ENCODE results near the gene SLC17A9.
"Not testable (repeated sequence)": the region's sequence is repeated elsewhere in the genome, so short reads cannot be mapped to it uniquely, and the experiment has no call there.

SLC17A9 gene

GRCh38 chr20:62957136-62958117, 4.9 kb downstream of the SLC17A9 start:
- DNase-seq: no peak

DNA sequence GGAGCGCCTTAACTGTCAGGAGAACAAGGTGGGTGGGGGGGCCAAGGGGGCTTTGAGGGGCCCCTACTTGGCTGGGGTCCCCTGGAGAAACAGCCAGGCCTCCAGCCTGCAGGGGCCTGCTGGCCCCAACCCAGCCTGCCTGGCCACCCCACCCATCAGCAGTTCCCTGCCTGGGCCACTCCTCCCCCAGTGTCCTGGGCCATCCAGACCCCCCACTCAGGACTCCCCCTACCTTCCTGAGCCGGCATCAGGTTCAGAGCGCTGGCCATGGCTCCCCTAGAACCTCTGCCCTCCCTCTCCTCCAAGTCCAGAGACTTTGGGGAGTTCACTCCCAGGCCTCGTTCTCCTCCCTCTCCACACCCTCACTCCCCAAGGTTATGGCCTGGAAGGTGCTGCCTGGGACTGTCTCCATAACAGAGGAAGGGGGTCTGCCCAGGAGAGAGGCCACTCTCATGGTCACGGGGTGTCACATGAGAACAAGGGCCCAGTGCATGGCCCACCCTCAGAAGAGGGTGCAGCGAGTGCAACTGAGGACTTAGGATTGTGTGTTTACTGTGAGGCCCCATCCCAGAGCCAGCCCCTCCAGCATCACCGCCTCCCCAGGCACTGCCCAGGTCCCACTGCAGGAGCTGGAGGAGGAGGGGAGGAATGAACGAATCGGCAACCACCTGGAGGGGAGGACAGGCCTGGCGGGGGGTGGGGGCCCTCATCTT, 6.0 kb downstream of the SLC17A9 start:
- DNase-seq: no peak

DNA sequence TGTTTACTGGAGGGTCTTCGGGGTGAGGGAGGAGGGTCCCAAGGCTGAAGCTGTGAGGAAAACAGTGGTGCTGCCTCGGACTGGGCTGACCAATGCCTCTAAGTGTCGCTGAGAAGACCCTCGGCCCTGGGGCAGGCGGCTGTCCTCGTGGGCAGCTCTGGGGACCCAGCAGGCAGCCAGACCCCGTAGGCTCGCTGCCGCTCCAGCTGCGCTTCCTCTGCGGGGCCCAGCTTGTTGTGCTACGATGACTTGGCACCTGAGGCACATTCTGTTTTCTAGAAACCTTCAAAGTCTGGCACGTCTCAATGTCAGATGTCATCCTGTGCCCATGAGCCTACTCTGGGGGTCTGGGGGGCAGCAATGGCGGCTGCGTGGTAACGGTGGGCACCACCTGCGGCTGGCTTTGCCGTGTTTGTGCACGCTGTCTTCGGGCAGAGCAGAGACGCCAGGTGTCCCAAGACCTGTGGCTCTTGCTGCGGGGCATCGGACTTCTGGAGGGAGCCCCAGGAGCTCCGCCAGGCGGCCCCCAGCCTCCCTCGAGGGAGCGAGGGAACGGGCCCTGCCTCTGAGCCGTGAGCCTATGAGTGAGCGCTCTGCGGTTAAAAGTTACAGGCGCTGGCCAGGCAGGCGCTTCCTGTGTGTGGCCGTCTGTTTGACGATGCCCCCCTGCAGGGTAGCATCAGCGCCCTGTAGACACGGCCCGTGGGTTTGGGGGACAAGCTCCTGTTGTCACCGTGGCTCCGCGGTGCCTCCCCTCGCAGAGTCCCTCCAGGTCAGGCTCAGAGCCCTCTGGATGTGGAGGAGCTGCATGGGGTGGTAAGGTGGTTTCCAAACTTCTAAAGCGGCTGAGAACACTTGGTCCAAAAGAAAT, 6.8 kb downstream of the SLC17A9 start:
- no peak for DNase-seq

GRCh38 chr20:62959998-62960436, 7.5 kb downstream of the SLC17A9 start:
- no peak for DNase-seq

DNA sequence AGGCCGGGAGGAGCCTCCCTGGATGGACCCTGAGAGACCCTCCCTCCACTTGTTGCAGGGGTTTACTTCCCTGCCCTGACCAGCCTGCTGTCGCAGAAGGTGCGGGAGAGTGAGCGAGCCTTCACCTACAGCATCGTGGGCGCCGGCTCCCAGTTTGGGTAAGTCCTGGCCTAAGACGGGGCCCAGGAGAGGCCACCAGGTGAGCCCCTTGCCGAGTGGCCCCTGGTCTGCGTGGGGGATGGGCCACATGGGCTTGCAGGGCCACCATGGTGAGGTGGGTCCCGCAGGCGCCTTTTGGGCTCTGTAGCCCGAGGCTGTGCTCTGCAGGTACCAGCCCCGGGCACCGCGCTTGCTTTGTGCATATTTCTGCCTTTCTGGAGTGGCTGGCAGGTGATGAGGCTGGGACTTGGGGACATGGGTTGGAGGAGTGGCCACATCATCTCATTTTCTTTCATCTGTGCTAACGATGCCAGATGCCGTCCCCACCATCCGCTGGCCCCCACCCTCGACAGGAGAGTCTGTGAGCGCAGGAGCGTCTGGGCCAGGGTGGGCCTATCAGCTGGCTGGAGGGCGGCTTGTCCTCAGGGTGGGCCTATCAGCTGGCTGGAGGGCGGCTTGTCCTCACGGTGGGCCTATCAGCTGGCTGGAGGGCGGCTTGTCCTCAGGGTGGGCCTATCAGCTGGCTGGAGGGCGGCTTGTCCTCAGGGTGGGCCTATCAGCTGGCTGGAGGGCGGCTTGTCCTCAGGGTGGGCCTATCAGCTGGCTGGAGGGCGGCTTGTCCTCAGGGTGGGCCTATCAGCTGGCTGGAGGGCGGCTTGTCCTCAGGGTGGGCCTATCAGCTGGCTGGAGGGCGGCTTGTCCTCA, 8.2 kb downstream of the SLC17A9 start:
- DNase-seq: not testable (repeated sequence)

DNA sequence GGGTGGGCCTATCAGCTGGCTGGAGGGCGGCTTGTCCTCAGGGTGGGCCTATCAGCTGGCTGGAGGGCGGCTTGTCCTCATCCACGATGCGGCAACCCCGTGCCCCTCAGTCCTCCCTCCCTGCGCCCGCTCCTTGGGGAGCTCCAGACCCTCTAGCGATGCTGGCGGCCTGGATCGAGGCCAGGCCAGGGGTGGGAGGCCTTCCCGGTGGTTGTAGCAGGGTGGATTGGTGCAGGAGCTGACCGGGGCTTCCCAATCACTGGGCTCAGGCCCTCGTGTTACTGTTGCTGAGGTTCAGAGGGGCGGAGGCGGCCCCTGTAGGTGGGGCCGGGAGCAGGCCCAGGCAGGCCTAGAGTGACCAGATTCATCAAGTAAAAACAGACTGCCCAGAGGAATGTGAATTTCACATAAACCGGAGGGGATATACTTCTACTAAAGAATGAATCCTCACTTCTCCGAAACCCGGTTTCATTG, 8.8 kb downstream of the SLC17A9 start:
- no peak for DNase-seq

DNA sequence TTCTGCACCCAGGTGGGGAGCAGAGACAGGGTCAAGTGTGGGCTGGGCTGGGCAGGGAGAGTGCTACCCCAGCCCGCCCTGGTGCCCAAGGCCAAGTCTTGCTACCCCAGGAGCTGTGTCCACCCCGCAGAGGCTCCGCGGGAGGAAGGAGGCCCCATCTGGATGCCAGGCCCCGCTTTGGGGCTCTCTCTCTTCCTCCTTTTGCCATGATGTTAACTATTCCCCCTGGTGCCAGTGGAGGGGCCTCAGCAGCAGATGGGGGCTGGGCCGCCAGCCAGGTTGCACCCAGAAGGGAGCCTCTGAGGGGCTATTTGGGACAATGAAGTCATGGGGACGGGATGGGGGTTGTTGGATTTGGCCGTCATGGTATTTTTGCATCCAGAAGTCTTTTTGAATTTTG, 9.3 kb downstream of the SLC17A9 start:
- no peak for DNase-seq

GRCh38 chr20:62962221-62962879, 9.8 kb downstream of the SLC17A9 start:
- no peak for DNase-seq

DNA sequence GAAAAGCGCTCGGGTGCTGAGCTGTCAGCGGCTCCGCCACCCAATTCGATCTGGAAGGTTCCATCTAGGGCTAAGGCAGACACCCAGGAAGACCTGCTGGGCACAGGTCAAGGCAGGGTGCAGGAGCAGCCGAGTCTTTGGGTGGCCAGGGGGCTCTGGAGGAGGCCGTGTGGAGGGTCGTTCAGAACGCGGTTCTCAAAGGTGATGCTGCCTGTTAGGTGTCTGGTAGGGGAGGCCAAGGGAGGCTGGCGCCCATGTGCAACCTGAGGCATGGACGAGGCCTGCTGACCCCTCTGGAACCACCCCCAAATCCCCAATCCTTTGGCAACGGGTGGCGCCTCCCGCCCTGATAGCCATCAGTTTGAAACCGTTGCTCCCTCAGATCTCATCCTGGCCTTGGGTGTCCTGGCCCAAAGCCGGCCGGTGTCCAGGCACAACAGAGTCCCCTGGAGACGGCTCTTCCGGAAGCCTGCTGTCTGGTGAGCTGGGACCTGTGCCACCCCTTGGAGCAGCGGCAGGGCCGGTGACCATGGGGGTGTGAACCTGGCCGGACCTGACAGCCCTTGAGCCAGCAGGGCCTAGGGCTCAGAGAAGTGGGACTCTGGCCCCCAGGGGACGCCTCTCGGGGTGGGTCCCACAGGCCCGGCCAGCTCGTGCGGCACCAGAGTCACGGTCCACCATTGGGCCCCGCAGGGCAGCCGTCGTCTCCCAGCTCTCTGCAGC, 10.5 kb downstream of the SLC17A9 start:
- no peak for DNase-seq

DNA sequence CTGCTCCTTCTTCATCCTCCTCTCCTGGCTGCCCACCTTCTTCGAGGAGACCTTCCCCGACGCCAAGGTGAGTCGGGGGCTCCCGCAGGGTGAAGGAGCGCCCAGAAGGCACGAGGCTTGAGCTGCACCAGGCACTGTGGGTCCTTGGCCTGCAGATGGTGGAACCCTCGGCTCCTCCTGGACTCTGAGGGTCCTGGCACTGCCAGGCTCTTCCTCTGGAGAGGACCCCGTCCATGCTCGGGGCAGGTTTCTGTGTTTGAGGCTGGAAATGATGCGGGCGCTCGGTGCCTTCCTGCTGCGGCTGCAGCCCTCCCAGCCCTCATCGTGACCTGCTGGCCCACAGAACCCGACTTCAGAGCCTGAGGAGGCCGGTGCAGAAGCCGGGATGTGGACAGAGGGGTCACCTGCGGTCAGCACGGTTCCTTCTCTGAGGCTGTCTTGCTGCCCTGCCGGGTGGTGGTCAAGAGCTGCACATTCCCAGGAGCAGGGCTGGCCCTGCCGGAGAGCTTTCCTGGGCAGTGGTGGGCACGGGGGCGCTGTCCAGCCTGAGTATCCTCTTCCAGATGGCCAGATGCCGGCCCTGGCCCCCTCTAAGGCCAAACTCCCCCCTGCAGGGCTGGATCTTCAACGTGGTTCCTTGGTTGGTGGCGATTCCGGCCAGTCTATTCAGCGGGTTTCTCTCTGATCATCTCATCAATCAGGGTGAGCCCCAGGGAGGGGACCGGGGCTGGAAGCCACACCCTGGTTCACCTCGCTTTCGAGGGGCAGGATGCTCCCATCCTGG, 11.3 kb downstream of the SLC17A9 start:
- no peak for DNase-seq

GRCh38 chr20:62964700-62965099, 12.2 kb downstream of the SLC17A9 start:
- DNase-seq: no peak

DNA sequence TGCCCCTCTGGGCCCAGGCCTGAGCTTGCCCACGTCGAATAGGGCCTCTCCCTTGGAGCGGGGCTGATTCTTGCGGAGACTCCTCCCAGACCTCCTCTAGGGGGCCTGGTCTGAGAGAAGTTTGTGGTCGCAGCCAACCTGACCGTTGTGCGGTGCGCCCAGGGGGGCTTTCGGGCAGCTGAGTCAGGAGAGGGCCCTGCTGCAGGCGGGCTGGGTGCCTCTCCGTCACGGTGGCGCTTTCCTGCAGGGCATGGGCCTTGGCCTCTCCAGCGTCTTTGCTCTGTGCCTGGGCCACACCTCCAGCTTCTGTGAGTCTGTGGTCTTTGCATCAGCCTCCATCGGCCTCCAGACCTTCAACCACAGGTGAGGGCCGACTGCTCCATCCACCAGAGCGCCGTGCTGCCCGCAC, 12.9 kb downstream of the SLC17A9 start:
- no peak for DNase-seq

DNA sequence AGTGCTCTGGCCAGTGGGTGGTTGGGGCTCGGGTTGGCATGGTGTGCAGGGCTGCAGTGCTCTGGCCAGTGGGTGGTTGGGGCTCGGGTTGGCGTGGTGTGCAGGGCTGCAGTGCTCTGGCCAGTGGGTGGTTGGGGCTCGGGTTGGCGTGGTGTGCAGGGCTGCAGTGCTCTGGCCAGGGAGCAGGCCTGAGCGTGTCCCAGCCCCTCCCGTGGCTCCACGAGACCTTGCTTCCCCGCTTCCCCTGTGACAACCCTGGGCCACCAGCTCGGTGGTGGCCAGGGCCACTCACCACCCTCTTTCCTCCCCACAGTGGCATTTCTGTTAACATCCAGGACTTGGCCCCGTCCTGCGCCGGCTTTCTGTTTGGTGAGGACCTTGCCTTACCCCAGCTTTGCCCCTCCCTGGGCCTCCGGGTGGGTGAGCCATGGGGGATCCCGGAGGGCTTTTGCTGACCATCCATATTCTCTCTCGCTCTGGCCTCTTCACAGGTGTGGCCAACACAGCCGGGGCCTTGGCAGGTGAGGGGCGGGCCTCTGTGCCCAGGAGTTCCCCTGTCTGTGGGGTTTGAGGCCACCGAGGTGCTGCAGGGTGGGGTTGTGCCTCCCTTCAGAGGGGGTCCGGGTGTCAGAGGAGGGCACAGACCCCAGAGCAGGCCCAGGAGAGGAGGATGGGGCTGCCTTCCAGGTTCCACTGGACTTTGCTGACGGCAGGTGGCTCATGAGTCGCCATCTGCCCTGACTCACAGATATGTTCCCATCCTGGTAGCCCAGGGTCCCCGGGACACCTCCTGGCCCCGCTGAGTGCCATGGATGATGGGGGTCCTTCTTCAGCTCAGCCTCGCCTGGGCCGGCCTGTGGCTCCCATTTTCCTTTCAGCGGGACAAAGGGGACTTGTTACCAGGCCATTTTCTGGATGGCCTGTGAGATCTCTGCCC, 14.0 kb downstream of the SLC17A9 start:
- DNase-seq: no peak

- no peak for DNase-seq
Measured at GRCh38 chr20:62967149-62967501, 14.6 kb downstream of the SLC17A9 start.

GRCh38 chr20:62967628-62968351, 15.3 kb downstream of the SLC17A9 start:
- no peak for DNase-seq

DNA sequence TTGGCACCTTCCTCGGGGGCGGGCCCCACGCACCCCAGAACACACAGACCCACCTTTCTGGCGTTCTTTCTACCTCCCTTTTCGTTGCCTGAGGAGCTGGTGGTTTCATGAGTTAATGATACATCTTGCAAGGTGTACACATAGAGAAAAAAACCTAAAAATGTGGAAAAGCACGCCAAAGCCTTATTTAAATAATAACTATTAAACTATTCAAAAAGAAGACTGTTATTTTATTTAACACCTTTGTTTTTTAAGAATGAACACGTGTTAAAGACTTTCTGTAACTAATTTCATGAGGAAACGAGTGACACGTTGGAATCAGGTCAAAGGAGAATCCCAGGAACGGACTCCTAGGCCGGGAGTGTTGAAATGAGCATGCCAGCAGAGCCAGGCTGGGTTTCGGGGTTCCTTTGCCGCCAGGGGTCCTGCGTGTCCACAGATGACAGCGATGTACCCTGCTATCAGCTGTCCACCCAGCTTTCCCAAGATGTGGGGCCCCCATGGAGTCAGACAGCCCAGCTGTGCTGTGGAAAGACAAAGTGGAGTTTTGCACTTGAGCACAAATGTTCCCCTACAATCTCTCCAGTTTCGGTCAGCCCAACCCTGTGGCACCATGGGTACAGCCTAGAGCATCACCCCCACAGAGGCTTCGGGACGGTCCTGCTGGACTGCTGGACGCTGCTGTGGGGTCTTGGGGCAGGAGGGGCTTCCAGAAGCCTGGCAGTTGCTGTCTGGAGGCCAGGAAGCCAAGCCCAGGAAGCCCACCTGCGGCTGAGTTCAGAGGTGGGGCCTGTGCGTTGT, 16.1 kb downstream of the SLC17A9 start:
- DNase-seq: no peak

- no peak for DNase-seq
Measured at GRCh38 chr20:62969179-62969760, 16.8 kb downstream of the SLC17A9 start.

Measured in activated CD4-positive, alpha-beta T cell treated with anti-CD3 and anti-CD28 coated beads, Interleukin-10, Interleukin-2, amounts not matched to agents 100 ng/mL and 50 ng/mL, durations not matched to agents 16 hours and 8 hours (primary cell).